HG03066 (cell line): ENCODE measurements around the gene PCNX2.

Source experiments
- ATAC-seq: cut with Tn5 transposase; IDR thresholded peaks from one replicate; pipeline ENCODE4 v1.9.1; 2021; ENCODE audit warnings: low read depth; ENCODE audit not compliant: unreplicated experiment

PCNX2 gene

GRCh38 chr1:232992227-232992626, 303.3 kb downstream of the PCNX2 start:
- ATAC-seq: no peak

GRCh38 chr1:232991238-232991637, 304.3 kb downstream of the PCNX2 start:
- no peak for ATAC-seq

DNA sequence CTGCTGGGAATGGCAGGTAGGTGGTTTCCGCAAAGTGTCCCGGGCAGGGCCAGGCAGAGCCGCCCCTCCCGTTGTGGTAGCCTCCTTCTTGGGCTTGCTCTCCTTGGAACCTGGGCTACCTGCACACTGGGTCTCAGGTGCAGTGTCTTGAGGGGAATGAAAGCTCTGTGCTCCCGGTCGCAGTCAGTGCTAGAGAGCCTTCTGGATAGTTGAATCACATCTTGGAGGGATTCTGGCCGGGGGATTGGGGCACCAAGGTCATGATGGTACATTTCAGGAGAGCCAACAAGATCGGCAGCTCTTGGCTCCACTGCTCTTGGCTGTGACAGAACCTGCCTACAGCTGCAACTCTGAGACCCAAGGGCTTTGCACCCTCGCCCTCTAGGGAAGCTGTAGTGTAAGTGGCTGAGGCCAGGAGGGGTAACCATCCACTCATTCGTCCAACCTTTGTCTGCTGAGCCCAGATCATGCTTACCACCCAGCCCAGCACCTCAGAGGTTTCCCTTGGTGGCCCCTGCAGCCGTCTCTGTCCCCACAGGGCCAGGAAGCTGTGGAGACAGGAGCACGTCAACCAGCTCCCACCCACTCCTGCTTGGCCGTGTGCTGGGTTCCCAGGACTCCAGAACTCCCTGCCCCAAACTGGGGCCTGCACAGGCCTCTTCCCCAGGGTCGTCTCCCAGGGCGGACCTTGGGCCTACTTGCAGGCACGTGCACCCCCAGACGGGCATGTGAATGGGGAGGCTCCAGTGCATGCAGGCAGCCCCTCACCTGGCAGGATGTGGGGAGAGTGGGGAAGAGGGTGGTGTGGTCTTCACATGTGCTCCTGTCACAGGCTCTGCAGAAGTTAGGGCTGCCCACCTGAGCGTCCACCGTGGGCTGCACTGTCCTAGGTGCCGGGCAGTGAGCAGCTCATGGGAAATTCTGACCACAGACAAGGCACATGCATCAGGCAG, 305.1 kb downstream of the PCNX2 start:
- no peak for ATAC-seq

DNA sequence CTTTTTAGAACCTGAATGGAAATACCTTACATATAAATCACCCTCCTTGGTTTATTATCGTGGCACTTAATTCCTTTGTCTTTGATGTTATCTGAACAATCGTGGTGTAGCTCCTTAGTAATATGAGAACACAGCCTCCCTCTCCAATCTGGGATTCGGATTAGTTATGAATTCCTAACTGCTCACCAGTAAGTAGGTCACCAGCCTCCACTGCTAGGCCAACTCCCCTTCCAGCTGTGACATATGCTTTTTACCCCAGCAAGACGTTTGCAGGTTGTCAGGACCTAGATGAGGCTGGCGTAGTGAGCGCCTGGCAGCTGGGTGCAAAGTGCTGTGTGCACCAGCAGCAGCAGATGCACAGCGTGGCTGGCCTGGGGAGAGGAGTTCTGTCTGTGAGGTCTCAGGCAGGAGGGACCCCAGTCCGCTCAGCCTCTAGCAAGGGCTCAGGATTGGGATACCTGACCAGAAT, 306.9 kb downstream of the PCNX2 start:
- no peak for ATAC-seq

DNA sequence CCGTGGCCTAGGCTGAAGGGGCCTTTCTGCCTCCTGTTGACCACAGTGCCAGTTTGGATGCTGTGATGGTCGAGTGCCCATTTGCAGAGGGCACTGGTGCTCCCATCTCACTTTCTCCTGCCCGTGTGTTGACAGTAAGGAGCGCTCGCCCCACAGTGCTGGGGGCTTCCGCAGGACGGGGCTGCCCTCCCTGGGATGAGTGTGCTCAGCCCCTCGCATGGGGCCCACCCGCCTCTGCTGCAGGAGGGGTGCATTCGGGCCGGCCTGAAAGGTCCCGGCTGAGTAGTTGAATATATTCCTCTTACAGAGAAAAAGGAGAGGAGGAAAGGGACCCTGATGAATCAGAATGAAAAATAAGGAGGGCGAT, 307.8 kb downstream of the PCNX2 start:
- no peak for ATAC-seq

GRCh38 chr1:232987046-232987773, 308.3 kb downstream of the PCNX2 start:
- no peak for ATAC-seq

GRCh38 chr1:232986527-232986922, 309.0 kb downstream of the PCNX2 start:
- ATAC-seq: no peak

DNA sequence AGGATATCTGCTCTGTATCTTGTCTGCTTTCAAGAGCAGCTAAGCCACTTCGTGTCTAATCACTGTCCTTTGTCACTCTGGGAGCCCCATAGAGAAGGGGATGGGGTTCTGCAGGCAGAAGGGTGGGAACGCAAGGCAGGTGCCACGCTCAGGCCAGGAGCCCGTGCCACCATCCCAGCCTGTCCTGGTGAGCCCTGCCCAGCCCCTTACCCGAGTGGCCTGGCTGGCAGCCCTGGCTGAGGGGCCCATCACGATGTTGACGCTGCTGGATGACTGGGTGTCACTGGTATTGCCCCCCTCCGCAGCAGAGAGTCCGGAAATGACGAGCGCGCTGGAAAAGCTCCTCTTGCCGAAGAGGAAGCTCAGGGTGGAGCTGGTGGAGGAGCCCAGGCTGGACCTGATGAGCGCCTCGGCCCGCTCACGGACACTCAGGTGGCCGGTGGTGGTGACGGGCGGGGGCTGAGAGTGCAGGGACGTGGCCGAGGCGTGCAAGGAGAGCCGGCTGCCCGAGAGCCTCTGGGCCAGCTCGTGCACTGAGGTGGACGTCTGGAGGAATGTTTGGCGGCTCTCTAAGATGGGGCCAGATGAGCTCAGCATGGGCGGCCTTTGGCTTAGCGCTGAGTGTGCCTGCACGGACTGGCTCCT, 309.5 kb downstream of the PCNX2 start:
- no peak for ATAC-seq

DNA sequence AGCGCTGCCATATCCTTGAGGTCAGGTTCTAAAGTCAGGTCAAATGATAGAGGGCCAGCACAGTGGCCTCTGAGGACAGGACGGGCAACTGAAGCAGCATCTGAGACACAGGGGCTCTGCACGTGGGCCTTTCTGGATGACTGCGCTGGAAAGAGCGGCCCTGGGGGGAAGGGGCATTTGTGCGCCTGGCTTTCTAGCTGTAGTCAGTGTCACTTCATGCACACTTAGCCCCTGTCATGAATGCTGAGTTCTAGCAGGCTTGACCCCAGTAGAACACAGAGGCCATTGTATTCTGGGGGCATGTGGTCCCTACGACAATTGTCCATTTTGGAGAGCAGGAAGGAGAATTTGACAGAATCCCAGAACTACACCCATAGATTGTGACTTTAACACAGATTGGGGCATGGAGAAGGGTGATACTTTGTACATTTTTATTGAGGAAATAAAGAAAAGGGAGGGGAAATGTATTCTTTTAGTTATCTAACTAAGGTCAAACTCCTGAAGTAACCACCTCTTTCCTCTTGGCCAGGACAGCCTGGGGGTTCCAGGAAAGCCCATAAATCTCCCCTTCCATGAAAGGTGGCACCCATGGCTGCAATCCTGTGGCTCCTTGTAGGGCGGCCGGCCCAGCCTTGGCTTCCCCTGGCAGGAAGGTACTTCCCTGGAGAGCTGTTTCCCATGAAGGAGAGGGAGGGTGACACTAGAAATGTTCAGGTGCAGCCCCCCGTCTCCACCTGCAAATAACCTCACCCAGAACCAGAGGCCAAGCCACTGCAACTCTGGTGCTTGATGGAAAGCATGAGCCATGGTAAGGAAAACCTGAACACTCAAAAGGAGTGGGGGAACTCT, 310.7 kb downstream of the PCNX2 start:
- ATAC-seq: no peak

DNA sequence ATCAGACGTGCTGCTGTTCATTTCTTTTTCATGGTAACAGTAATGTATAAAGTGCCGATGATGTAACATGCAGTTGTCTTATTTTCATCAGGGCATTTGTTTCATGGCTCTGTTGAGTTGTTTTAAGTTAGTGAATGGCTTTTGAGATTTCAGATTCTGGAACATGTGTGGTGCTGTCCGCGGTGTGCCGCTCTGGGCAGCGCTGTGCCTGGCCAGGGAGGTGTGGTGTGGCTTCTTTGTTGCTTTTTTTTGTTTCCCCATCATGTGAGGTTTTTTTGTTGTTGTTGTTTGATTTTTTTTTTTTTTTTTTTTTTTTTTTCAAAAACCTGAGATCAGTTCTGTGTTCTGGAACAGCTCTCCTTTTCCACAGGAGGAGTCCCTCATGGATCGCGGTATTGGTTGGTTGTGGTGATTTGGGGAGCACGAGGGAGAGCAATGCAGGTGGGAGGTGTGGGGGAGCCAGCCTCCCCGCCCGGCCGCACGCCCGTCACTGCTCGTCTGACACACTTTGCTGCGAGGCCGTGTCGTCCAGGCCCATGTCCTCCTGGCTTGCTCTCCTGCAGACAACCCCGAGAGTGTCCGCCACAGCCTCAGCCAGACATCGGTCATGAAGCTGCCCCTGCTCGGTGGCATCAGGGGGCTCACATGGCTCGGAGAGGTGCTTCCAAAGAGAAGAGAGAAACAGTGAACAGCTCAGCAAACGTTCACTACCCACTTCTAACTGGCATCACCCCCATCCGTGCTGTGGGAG, 311.5 kb downstream of the PCNX2 start:
- no peak for ATAC-seq

DNA sequence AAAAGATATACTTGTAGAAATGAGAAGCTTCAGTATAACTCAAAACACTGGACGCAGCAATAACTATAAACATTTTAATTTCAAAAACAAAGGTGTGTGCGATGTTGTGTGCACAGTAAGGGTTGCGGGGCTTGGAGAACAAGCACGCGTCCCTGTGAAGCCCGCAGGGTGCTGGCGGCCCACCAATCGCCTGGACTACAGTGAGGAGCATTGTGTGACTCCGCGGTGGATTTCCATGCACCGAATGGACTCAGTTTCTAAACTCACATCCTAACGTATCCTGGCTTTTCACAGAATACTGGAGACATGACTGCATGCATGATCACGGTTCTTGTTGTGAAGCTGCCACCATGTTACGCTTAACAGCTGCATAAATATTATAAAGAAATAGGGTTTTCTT, 312.1 kb downstream of the PCNX2 start:
- no peak for ATAC-seq

GRCh38 chr1:232982238-232982944, 313.1 kb downstream of the PCNX2 start:
- no peak for ATAC-seq

DNA sequence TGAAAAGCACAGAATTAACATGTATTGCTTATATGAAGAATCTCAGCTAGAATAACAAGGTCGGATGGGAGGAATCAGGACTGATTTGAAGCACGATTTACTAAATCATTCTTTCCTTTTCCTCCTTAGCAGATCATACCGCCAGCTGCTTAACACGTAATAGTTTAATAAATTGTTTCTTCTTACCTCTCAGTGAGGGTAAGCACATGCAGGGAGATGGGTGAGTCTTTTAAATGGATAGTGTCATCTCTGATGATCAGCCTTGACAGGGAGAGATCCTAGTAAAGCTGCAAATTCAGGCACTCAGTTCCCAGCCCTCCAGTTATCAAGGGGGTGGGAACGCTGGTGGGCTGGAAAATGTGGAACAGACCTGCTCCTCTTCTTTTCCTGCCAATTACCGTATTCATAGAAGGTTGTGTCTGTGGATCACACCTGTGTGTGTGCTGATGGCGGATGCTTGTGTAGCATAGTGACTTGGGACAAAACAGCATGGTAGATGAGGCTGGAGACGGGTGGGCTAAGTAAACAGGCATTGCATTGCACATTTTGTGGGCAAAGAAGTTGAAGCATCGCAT, 314.5 kb downstream of the PCNX2 start:
- no peak for ATAC-seq

DNA sequence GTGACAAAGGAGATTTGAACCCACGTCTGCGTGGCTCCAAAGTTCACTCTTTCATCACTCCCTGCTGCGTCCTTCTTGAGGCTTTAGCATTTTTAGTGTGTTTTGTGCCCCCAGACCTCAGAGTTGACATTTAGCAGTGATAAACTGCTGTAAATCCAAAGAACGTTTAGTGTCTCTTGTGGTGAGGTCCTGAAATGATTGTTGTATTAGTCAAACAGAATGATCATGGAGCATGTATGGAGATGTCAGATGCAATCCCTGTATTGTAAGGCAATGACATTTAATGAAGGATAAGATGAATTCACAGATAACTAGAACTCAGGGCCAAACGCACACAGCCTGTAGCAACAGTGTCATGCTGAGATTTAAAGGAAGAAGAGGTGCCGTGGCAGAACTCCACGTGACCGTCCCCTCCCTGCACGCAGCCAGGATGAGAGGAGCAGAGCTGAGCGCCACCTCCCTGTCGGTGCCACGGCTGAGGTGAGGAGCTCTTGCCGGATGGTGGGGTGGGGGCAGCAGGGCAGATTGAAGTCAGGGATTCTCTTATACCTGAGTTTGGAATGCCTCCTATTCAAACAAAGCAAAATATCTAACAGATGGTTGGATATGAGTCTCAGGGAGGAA, 315.1 kb downstream of the PCNX2 start:
- no peak for ATAC-seq

- no peak for ATAC-seq
These were observed 316.0 kb downstream of the PCNX2 start for GRCh38 chr1:232979558-232979957.

DNA sequence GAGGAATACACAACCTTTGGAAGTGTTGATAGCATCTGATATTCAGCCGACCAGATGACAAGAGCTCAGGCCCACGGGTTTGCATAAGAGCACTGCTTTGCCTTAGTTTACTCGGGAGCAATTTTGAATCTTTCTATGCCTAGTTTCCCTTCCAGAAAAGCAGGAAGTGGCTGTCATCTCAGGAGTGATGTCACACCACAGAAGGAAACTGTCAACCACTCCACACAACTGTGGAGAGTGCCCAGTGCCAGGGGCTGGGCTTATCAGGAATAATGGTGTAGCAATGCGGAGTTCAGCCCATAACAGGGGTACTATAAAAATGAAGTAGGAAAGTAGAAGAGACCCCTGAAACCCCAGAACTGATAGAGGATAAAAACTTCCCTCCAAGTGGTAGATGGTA, 316.7 kb downstream of the PCNX2 start:
- ATAC-seq: no peak

DNA sequence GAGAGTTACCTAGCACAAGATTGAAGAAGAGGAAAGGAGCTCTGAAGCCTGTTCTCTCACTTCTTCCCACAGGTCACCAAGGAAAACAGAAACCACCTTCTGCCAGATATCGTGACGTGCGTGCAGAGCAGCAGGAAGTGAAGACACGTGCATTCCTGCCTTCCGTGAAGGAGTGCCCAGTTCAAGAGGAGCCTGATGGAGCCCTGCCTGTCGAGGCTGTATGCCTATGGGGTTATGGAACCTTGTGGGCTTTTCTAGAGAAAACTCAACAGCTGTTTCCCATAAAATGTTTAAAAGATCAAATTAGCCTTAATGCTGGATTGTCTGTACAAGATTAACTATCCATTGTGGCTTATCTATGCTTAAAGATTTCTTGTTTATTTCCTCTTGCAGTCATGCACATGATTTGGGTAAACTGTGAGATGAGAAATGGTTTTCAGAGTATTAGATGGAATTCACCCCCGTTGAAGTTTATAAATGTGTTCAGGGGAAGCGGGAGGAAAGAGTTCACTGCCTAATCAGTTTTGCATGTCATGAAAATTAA, 317.4 kb downstream of the PCNX2 start:
- ATAC-seq: no peak

- no peak for ATAC-seq
These were observed 320.6 kb downstream of the PCNX2 start for GRCh38 chr1:232974971-232975370.
